DMS153 (cell line): ENCODE data around the gene NOP56.
"Not testable (repeated sequence)": the region's sequence is repeated elsewhere in the genome, so short reads cannot be mapped to it uniquely, and the experiment has no call there.

Source experiments
- DNase-seq: peaks from one replicate; lab custom pipeline; 2025; lab: John Stamatoyannopoulos, UW

NOP56 gene

DNA sequence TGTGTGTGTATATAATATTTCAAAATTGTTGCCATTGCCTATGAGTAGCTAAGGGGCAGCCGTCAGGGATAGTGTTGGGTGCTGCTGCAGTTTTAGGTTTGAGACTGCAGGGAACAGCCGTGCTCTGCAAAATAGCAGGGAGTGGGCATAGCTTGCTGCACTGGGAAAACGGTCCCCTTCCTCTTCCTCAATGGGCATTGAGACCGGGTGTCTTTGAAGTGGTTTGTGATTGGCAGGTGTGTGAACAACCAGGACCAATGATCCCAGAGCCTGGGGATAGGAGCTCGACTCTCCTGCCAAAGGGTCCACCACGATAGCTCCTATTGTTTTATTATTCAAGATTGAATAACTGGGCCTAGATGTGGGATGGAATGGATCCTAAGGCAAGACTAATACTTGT is 35.1 kb downstream of the NOP56 start:
- no peak for DNase-seq

DNA sequence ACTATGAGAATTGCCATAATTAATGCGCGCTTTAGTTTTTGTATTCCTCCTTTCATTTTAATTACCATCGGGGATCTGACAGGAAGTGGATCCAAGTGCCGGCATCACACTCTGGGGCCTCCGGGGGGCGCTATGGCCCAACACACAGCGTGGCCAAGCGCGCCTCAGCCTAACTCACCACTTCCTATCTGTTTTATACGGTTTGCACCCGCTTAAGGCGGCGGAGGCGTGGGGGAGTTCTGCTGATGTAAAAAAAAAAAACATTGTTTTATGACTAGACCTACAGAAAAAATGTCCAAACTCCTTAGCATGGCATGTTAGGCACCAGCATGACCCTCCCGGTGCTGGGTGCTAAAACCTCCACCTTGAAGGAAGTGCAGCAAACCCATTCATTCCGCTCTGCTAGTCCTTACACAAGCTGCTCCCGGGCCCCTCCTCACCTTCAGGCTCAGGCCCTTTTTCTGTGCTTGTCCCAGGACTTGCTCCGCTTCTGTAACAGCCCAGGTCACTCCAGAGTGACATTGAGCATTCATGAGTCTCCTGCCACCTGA is 35.7 kb downstream of the NOP56 start:
- DNase-seq: no peak

DNA sequence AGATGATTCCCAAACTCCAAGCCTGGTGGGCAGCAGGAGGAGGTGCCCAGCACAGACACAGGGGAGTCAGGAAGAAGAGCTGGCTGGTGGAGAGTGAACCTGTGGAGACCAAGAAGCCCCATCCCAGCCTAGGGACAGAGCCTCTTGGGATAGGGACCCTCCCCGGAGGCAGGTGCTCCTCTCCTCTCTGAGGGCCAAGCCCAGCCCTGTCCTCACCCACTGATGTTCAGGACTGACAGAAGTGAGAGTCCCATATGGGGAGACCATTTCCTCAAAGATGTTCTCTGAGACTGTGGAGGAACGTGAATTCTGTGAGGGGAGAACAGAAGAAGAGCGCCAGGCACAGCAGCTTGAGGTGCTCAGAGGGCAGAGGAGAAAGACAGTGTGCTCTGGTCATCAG is 37.8 kb downstream of the NOP56 start:
- DNase-seq: no peak

DNA sequence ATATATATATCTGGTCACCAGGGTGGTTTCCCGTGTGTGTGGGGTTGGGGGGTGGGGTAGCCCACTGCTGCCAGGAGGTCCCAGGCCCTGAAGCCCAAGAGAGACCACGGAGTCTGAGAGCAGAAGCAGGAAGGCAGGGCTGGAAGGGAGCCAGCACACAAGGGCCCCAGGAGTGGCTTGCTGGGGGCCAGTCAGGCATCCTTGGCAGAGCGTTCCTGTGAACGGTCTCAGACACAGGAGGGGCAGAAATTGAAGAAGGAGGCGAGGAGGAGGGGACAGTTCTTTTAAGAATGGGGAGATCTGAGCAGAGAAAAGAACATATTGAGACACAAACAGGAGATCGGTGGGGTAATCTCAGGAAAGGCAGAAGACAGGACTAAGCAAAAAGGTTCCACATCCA is 38.3 kb downstream of the NOP56 start:
- no peak for DNase-seq

DNA sequence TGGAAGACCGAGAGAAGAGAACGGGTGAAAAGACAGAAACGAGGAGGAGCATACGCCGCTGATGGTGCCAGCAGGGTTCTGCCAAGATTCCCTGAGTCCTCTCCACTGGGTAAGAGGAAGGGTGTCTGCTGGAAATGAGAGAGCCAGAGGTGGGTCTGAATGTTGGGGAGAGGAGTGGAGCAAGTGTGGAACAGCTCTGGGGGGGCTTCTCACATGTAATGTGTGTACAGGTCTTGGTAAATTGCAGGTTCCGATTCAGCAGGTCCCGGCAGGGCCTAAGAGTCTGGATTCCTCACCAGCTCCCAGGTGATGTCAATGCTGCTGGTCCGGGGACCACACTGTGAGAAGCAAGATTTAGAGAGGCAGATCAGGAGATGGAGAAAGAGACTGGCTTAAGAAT is 38.7 kb downstream of the NOP56 start:
- DNase-seq: no peak

DNA sequence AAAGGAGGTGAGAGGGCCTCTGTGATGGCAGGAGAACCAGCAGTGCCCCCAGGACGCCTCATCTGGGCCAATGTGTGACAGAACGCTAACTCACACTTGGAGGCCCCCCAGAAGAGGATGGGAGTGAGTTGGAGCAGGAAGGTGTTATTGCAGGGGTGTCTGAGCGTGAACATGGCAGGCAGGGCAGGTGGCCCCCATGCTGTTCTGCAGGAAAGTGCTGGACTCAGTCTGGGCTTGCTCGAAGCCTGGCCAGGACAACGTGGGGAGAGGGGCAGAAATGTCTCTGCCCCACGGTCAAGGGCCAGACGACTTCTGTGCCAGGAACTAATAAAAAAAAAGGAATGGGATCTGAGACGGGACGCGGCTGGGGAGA is 39.2 kb downstream of the NOP56 start:
- DNase-seq: no peak

DNA sequence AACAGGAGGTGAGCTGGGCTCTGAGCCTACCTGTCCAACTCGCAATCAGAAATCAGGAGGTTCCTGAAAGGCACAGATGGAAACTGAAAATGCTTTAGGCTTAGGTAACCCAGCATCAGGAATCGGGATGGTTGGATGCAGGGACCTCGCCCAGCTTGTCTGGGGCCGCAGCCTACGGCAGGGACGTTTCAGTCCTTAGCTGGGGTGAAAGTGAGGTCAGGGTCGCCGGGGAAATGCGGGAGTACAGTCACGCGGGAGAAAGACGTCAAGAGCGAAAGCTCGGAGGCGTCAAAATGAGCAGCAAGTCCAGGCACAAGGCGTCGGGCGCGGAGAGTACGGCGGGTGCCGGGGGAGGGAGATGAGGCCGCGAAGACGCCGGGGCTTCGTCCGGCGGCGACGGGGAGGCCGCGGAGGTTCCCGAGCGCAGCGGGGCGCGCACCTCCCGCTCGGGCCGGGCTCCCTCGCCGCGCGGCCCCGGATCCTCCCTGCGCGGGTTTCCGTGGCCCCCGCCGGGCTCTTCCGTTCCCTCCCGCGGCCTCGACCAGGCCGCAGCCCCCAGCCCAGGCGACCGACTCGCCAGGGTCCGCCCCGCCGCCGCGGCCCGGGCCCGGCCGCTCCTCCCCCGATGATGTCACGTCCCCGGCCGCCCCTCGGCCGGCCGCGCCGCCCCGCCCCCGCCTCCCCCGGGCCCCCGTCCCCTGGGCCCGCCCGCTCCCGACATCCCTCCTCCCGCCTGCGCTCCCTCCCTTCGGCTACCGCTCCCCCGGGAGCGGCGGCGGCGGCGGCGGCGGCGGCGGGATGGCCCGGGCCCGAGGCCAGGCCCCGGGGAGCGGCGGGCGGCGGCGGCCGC is 39.8 kb downstream of the NOP56 start, which contains the start of gene EBF4:
EBF4 (plus strand) TSS at position 745 of the 850 bp plus-strand sequence. CDS start 866 bp downstream, outside the sequence.
- DNase-seq: no peak

DNA sequence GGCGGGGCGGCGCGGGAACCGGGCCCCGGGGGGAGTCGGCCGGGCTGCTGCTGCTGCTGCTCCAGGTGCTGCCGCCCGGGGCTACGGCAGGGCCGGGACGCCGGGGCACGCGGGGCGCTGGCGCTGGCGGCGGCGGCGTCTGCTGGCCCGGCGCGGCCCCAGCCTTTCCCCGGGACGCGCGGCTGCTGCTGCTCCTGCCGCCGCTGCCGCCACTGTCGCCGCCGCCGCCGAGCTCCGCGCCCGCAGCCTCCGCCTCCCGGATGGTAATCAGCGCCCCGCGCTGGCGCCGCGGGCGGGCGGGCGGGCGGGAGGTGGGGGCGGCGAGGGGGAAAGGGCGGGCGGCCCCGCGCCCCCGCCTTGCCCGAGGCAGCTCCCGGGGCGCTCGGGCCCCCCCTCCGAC is 40.5 kb downstream of the NOP56 start:
- DNase-seq: no peak

DNA sequence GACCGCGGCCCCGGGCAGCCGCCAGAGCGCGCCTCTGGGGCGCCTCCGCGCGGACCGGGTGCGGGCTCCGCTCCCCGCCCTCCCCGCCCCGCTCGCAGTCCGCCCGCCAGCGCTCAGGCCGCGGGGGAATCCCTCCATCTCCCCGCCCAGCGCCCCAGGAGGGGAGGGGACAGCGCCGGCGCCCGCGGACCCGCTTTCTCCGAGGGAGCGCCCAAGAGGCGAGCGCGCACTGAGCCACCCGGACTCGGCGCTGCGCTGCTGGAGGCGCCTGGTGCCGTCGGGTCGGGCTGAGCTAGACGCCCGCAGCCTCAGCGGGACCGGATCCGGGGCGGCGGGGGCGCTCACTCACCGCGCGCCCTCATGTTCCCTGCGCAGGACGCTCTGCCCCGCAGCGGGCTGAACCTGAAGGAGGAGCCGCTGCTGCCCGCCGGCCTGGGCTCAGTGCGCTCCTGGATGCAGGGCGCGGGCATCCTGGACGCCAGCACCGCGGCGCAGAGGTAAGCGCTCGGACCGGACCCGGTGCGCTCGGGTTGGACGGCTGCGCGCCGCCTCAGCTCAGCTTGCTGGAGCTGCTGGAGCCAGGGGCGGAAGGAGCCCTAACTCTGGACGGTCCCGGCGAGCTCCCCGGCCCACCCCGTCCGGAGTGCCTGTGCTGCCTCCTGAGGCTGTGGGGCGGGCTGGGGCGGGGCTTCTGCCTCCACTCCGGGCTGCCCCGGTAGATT is 41.0 kb downstream of the NOP56 start:
- DNase-seq: no peak

DNA sequence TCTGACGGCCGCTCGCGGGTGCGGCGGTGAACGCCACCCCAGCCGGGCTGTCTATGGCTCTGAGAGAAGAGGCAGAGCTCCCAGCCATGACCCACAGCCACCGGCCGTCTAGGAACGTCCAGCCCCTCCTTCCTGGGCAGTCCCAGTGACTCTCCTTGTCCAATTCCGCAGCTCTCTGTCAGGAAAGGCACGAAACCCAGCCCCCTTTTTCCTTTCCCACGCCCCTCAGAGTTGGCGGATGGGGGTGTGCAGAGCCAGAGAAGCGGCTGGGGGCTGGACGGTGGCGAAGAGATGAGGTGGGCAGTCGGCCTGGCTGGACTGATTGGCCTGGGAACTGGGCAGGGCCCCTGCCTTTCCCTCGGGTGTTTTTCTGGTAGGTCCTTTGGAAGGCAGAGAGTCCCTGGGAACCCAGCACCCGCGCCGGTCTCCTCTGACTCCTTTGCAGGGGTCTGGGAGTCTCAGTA is 41.6 kb downstream of the NOP56 start:
- no peak for DNase-seq

DNA sequence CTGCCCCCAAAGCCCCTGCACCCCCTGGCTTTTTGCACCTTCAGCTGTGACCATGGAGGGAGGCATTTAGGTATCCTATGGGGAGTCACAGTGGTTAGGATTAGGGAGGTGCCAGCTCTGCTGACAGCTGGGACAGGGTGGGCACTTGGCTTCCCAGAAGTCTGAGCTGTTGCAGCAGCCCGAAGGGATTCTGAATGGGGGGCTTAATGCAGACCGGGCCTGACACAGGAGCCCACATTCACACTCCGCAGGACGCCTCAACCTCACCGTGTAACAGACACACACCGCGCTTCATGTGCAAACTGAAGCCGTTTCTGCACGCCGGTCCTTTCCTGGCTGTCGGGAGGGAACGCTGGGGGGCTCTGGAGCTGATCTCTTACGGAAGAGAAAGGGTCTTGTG is 42.1 kb downstream of the NOP56 start:
- DNase-seq: no peak

DNA sequence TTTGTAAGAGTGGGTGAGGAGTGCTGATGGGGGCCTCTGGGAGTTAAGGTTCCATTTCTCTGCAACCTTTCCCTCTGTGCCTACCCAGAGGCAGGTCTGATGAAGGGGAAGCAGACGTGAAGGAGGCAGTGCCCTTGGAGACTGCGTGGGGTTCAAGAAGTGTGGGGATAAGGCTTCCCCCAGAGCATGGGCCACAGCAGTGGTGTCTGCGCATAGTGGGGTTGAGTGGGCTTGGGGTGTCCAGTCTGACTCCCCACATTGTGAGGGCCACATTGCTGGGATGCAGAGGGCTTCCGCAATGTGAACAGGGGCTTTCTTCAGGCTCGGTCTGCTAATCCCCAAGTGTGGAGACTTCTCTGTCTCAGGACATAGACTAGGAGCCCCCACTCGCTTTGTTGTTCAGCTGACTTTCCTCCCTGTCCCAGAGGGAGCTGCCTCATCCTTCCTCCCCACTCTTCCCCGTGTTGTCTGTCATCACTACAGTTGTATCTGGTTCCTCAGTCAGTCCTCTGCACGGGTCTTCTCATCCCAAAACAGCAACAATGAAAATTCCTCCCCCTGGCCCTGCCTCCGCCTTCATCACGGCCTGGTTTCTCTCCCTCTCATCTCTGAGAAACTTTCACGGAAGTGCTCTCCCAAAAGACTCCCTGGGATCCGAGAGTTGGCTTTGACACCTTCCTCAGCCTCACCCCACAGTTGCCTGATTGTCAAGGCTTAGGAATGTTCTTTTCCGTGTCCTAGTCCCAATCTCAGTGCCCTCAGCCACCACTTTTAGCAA is 43.0 kb downstream of the NOP56 start:
- DNase-seq: no peak

DNA sequence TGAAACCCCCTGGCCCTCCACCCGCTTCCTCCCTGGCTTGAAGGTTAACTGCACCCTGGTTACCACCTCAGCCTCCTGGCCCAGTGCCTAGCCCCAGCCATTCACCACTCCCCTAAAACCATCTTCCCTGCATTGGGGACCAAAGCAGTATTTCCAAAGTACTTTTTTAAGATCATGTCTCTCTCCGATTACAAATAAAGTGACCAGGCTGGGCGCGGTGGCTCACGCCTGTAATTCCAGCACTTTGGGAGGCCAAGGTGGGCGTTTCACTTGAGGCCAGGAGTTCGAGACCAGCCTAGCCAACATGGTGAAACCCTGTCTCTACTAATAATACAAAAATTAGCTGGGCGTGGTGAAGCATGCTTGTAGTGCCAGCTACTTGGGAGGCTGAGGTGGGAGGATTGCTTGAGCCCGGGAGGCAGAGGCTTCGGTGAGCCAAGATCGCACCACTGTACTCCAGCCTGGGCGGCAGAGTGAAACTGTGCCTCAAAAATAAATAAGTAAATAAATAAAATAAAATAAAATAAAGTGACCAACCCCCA is 43.6 kb downstream of the NOP56 start:
- not testable (repeated sequence) for DNase-seq

DNA sequence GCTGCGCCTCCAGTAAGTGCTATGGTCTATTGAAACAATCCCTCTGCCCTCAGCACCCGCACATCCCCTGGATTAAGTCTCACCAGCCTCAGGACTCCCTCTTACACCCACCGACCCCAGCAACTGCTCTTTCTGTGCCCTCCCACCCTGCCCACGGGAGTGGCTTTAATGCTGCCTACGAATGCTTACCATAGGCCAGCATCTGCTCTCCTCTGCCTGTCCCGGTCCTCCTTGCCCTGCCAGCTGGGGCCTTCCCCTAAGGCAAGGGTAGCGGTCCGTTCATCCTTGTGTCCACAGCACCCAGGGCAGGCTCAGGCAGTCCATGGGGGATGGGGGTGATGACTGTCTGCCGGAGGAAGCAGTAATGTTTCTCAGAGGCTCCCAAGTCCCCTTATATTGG is 44.2 kb downstream of the NOP56 start:
- no peak for DNase-seq

DNA sequence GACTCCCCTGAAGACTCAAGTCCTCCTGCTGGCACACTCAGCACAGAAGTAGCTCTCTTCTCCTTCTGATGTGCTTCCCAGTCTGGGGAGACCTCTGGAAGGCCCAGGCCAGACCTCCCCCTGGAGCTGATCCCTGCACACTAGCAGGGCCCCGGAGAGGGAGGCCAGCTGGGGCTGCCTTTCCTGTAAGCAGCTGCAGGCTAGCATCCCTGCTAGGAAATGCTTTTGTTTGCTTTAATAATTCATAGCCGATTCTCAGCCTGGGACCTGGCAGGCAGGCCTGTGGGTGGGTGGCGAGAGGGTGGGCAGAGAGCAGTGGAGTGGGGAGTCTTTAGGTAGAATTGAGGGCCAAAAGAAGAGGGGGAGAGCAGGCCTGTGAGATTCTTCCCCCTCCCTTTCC is 45.3 kb downstream of the NOP56 start:
- no peak for DNase-seq

DNA sequence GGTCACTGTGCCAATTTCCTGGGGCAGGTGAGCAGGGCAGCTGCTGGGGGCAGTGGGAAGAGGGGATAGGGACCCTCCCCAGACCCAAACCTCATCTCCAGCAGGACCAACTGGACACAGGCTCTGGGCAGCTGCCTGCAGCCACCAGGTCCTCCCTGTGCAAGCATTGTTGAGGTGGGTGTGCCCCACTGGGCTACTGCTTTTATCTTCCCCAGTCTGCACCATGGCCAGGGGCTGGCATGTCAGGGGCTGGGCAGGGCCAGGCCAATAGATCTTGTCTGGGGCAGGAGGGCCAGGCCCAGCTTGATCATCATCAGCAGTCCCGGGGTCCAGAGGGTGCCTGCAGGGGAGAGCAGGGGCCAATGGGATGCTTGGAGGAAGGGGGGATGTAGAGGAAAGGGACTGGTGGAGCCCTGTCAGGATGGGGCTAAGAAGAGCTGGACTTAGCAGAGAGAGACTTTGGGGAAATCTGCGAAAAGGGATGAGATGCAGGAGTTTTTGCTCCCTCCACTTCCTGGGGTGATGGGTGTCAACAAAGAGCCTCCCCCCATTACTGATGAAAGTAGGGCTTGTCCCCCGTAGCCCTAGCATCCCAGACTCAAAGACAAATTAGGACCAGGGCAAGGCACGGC is 45.9 kb downstream of the NOP56 start:
- DNase-seq: no peak

DNA sequence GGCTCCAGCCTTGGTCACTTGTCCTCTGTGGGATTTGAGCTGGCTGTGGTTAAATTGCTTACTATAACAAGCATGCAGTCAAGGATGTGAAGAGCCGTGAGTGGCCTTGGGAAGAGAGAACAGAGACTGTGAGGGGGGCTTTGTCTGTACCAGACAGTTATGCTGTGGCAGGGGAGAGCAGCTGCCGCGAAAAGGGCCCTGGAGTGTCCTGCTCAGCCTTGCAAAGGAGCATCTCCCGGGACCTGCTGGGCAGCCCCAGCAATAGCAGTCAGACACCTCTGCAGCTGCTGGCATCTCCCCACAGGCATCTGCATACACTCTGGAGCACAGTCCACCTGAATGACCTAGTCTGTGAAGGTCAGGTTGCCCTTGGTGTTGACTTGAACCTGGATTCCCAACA is 46.5 kb downstream of the NOP56 start:
- DNase-seq: no peak

DNA sequence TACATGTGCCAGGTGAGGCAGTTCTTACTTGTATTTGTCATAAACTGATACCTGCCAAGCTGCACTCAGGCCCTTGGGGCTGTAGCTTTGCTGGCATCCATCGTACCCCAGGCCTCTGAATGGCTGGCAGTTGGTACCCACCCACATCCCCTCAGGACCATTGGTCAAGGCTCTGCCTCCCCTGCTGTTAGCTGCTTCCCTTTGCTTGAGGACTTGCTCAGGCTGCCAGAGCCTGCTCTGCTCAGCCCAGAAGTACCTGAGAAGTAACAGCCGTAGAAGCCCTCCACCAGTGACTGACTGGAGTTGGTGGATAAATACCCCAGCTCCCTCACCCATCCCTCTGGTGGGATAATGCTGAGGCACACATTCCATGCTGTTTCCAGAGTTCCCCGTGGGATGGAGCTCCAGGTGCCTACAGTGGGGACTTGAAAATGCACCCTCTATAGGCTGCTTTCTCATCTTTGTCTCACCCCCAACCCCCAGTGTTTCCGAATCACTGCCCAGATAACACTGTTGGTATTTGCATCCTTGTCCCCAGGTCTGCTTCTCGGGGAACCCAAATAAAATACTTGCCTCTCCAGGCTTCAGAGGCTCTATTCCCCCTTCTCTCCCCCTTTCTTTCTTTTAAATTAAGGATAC is 47.5 kb downstream of the NOP56 start:
- no peak for DNase-seq

DNA sequence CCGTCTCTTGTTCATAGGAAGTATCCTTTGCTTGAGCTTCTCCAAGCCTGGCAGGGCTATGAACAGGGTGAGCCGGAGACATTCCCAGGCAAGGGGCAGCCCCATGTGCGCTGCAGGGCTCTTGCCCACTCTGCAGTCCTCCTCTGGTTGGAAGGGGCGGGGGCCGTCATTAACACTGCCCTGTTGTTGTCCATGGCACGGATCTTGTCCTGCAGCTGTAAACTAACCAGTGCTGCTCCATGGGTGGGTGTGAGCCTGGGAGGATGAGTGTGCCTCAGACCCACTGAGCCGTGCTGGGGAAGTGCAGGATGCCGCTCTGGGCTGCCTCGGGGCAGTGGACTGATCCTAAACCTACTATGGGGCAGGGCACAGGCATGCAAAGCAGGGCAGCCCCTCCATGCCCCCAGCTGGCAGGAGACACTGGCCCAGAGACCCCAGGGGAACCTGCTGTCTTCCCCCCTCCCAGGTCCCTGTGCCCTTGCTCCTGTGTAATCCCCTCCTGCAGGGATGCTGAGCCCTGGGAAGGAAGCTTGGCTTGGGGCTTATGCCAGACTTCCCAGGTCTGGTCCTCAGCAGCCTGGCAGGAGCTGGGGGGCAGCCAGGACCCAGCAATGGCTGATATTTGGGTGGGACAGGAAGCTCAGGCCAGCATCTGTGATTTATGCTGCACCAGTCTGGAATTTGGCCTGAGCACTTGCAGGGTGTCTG is 48.6 kb downstream of the NOP56 start:
- DNase-seq: no peak

DNA sequence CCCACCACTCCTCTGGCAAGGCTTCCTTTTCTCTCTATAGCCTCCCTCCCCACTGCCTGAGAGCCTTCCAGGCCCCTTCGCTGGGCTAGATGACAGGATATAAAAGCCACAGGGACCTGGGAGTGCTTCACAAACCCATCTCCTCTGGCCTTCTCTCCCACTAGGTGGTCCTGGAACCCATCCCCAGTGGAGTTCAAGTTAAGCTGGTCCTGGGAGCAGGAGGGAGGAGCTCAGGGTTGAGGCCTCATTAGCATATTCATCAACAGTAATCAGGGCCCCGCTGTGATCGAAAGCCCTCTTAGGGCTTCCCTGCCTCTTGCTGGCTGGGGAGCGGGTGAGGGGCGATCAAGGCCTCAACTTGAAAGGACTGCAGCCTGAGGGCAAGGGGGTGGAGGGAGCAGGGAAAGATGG is 49.2 kb downstream of the NOP56 start:
- DNase-seq: no peak
